Activated CD4-positive, alpha-beta T cell treated with anti-CD3 and anti-CD28 coated beads for 48 hours (primary cell): ENCODE results near the gene ABCA3.

Experiments
- DNase-seq: peaks from one replicate; pipeline ENCODE4 v3.0.0-alpha.2; 2020

Gene ABCA3

DNA sequence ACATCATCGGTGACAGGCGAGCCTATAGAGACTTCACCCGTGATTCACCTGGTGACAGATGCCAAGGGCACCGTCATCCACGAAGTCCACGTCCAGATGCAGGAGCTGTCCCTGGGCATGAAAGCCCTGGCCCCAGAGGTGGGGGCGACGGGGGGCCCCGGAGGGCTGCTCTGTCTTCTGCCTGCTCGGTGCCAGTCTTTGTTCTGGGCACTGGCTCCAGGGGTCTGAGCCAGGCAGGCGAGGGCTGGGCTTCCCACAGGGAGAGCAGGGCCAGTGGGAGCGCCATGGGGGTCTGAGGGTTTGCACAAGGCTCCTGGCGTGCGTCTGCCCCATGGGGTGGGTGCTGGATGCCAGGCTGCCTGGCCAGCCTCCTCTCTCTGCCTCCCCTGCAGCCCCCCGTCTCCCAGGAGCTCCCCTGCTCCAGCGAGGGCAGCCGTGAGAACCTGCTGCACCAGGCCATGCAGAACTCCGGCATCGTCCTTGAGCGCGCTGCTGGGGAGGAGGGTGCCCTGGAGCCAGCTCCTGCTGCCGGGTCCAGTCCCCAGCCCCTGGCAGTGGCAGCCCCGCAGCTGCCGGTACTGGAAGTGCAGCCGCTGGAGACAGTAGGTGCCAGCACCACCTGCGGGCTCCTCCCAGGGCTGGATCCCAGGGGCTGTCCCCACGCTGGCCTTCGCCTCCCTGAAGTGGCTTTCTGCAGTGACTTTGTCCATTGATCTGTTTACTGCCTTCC is 107.3 kb downstream of the ABCA3 start:
- no peak for DNase-seq

DNA sequence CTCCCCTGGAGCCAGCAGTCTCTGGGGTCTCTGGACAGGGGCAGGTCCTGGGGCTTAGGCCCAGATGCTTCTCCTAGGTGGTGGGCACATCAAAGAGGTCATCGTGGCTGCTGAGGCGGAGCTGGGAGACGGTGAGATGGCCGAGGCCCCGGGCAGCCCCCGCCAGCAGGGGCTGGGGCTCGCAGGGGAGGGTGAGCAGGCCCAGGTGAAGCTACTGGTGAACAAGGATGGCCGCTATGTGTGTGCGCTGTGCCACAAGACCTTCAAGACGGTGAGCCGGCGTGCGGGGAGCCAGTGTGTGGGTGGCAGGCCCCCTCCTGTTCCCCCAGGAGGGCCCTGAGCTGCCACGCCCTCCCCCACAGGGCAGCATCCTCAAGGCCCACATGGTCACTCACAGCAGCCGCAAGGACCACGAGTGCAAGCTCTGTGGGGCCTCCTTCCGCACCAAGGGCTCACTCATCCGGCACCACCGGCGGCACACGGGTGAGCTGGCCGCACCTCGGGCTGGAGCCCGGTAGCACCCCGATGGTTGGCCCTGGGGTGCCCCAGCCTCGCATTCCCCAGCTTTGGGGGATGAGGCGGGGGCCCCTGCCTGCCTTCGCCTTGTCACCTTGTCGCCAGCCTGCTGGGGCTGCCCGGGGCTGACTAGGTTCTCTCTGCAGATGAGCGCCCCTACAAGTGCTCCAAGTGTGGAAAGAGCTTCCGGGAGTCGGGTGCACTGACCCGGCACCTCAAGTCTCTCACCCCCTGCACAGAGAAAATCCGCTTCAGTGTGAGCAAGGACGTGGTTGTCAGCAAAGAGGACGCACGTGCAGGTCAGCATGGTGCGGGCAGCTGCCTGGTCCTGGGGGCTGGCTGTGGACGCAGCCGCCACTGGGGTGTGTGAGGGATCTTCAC is 108.2 kb downstream of the ABCA3 start:
- DNase-seq, result no peak

DNA sequence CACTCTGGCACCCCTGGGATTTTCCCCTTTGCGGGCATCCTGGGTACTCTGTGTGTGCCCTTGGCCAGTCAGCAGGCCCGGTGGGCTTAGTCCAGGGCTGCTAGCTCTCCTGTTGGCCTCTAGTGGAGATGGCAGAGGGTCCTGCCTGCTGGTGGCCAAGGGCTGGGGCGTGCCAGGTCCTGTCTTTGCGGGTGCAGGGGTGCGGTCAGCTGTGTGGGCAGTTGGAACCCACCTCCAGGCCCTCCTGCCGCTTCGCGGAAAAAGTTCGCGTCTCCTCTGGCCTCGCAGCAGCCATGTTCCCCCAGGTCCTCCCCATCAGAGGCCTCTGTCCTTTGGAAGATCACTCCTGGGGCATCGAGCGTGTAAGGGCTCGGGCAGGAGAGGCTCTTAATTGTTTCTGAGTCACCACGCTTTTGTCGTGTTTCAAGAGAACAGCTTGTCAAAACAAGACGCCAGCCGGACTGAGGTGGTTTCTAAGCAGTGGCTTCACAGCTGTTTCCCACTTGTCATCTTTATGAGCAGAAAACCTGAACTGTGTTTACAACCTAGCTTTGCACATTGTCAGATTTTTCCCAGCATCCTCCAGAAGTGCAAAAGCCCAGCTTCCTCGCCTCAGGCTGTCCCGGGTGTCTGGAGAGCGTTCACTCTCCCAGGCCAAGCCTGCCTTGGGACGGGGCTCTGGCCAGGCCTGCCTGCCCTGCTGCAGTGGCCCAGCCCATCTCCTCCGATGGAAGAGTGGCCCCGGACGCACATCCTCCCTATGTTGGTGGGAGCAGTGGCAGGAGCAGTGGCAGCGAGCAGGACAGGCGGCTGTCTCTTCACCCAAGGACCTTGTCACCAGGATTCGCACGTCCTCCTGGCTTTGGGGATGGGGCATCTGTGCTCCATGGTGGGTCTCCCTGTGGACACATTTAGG is 109.3 kb downstream of the ABCA3 start:
- DNase-seq, result no peak

DNA sequence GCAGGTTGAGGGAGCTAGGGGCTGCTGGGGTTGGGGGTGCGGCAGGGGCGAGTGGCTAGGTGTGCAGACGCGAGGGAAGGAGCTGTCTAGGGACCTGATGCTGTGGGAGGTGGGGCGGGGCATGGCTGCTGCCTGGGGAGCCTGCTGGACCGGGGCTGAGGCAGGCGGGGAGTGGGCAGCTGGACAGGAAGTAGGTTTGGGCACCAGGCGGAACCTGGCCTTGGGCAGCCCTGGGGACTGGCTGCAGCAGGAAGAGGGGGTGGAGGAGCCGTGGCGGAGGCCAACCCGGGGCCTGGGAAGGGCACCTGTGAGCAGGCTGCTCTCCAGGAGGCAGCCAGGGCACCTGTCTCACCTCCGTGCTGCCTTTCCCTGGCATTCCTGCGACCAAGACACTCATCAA is 110.2 kb downstream of the ABCA3 start:
- DNase-seq, result no peak

DNA sequence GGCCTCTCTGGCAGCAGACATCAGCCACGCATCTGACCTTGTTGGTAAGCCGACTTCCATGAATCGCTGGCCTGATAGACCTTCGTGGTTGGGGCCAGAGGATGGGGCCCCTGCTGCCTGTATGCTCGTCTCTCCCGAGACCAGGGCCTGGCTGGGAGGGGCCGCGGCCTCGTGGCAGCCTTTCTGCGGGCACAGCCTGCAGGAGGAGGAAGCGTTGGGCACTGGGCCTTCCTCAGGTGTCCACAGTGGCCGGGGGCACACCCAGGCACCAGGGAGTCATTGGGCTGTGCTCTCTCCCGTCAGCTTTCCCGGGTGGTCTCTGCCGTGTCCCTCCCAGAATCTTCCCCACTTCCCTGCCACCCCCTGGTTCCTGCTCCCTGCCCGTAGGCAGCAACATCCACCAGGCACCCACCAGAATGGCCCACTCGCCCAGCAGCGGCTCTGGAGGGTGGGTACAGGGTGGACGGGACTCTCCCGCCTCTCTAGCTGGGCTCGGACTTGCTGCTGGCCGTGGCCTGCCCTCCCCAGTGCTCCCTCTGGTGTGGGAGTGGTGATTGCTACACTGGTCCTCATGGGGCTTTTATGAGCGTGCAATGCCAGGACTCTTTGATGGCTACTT is 110.8 kb downstream of the ABCA3 start:
- no peak for DNase-seq

DNA sequence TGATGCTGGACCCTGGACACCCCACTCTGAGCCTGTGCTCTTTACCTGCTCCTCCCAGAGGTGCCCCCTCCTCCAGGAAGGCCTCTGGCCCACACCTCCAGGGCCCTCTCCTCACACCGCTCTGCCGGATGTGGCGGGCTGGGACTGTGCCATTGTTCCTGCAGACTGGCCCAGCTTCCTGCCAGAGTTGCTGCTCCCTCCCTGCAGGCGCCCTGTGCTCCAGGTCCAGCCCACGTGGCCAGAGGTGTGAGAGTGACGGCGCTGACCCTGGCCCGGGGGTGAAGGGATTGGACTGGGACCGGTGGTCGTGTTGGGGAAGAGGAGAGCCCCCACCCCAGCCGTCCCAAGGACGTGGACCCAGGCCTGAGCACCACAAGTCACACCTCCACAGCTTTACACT is 111.4 kb downstream of the ABCA3 start:
- DNase-seq, result no peak

DNA sequence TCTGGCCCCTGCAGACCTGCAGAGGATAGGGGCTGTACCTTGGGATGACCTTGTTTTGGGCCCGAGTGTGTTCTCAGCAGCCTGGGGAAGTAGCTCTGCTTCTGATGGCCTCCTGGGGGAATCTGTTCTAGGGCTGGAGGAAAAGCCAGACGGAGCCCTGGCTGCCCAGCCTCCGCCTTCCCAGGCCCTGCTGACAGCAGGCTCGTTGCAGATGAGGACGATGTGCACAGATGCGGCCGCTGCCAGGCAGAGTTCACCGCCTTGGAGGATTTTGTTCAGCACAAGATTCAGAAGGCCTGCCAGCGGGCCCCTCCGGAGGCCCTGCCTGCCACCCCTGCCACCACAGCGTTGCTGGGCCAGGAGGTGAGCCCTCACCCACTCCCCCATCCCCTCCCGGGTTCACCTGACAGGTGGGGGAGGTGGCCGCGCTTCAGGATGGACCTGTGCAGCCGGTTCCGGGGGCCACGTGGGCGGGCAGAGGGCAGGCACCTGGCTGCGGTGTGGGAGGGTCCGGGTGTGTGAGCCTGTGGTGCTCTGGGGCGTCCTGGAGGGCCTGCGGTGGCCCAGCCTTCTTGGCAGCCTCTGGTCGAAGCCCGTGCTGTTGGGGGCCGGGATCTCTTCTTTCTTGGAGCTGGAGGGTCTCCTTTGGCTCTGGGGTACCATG is 112.2 kb downstream of the ABCA3 start:
- DNase-seq, result no peak

DNA sequence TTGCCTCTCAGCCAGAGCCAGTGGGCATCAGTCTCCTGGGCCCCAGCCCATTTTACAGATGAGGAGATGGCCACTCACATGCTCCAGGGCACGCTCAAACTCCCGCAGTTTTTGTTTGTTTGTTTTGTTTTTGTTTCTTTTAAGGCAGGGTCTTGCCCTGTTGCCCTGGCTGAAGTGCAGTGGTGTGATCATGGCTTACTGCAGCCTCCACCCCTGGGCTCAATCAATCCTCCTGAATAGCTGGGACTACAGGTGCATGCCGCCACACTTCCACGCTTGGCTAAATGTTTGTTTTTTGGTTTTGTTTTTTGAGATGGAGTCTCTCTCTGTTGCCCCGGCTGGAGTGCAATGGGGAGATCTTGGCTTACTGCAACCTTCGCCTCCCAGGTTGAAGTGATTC is 113.6 kb downstream of the ABCA3 start:
- DNase-seq, result no peak

DNA sequence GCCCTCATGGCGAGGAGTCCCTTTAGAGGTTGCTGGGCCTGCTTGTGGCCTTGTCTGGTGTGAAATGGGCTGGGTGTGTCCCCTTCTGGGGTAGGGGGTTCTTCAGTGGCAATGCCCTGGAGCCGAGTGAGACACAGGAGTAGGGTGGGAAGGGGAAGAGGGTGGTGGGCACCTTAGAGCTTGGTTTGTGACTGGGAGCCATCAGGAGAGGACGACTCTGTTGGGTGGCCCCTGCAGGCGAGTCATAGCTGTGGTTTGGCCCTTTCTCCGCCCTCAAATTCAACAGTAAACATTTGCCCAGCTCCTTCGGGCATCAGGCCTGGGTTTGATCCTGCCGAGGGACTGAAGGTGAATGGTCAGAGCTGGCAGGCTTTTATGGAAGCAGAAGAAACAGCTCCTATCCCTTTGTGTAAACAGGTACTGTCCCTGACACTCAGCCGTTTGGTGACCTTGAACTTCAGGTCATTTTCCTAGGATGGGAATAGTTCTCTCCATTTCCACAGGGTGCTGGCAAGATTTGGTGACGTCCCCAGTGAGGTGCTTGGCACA is 114.2 kb downstream of the ABCA3 start:
- no peak for DNase-seq
